ENCODE measurements around the gene UCK2.
"Not testable (repeated sequence)": the region's sequence is repeated elsewhere in the genome, so short reads cannot be mapped to it uniquely, and the experiment has no call there.

Gene UCK2

GRCh38 chr1:165827268-165828102 lies at the start of gene UCK2:
Gene UCK2 (plus strand): TSS chr1:165827614. CDS start chr1:165827834, 220 bp downstream.
- DNase-seq: peak; percentile 53

DNA sequence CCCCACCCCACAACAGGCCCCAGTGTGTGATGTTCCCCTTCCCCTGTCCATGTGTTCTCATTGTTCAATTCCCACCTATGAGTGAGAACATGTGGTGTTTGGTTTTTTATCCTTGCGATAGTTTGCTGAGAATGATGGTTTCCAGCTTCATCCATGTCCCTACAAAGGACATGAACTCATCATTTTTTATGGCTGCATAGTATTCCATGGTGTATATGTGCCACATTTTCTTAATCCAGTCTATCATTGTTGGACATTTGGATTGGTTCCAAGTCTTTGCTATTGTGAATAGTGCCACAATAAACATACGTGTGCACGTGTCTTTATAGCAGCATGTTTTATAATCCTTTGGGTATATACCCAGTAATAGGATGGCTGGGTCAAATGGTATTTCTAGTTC lies 49.2 kb upstream of the UCK2 start:
- DNase-seq: not testable (repeated sequence)

DNA sequence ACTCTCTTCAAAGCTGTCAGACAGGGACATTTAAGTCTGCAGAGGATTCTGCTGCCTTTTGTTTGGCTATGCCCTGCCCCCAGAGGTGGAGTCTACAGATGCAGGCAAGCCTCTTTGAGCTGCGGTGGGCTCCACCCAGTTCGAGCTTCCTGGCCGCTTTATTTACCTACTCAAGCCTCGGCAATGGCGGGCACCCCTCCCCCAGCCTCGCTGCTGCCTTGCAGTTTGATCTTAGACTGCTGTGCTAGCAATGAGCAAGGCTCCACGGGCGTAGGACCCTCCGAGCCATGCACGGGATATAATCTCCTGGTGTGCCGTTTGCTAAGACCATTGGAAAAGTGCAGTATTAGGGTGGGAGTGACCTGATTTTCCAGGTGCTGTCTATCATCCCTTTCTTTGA lies 43.9 kb upstream of the UCK2 start:
- not testable (repeated sequence) for DNase-seq

DNA sequence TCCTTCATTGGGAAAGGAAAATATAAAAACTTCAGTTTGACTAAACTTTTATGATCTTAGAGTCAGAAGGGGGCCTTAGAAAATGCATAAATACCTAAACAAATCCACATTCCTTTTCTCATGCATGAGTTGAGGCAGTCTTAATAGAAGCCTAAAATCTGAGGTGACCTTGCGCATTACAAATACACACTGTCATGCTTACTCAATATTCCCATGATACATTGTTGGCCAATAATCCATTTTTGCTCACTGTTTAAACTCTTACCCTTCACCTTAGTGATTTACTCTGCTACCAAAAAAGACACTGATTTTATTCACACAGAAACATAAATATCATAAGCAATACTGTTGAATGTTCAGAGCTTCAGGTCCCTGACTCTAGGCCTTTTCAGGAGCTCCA lies 39.7 kb upstream of the UCK2 start:
- DNase-seq: no peak

DNA sequence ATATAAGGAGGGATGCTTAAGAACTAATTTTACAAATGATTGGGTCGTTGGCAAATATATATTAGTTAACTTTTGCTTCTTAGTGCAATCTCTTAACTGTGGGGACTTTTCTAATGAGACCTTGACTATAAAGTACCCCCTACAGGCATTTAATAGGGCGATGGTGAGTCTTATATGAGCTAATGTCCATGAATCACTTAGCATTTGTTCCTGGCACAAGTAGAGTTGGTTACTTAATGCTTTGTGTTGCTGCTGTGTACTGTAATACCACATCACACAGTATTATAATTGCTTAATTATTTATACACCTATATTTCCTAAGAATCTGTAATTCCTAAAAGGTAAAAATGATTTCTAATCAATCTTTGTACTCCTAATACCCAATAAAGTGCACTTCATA lies 33.5 kb upstream of the UCK2 start:
- no peak for DNase-seq

GRCh38 chr1:165795894-165796293 lies 31.5 kb upstream of the UCK2 start:
- DNase-seq: no peak

DNA sequence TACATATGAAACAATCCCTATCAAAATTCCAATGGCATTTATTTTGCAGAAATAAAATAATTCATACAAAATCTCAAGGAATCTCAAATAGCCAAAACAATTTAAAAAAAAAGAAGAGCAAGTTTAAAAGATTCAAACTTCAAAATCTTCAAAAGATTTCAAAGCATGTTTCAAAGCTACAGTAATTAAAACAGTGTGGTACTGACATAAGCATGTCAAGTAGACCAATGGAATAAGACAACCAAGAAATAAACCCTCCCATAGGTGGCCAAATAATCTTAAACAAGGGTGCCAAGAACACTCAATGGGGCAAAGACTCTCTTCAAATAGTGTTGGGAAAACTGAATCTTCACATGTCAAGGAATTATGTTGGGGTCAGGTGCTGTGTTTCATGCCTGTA lies 28.0 kb upstream of the UCK2 start:
- no peak for DNase-seq

DNA sequence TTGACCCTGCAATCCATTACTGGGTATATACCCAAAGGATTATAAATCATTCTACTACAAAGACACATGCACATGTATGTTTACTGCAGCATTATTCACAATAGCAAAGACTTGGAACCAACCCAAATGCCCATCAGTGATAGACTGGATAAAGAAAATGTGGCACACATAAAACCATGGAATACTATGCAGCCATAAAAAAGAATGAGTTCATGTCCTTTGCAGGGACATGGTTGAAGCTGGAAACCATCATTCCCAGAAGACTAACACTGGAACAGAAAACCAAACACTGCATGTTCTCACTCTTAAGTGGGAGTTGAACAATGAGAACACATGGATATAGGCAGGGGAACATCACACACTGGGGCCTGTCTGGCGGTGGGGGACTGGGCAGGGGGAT lies 22.9 kb upstream of the UCK2 start:
- DNase-seq: not testable (repeated sequence)

DNA sequence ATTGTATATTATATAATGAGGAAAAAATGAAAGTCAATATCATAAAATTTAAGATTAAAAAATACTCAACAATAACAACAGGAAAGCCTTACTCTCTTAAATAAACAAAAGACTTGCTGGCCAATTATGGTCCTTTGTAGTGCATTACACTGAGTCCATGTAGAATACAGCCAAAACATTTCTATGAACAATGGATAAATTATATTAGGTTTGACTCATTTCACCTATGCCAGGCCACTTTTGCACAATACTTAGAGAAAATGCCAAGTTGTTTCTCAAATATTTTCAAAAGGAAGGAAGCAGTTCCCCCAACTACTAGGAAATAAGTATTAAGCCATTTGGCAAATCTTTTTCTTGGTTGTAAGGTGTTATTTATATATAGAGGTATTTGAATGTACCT lies 19.8 kb upstream of the UCK2 start:
- DNase-seq: no peak

DNA sequence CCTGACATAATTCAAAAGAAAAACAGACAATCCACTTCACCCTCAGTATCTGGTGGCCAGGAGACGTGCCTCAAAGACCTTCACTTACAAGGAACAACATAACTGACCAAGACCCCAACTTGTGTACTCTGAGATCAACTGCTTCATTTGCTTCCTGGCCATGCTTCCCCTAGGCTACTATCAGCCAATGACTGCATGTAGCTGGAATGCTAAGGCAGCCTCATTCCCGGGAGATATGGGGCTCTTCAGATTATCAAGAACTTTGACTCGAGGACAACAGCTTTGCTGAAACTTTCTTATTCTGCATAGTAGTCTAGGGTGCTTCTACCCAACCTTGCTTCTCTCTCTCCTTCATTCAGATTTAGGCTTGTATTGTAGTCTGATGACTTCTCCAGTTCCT lies 11.7 kb upstream of the UCK2 start:
- DNase-seq: no peak

GRCh38 chr1:165816157-165816556 lies 11.3 kb upstream of the UCK2 start:
- no peak for DNase-seq

- no peak for DNase-seq
These were observed 10.5 kb upstream of the UCK2 start for GRCh38 chr1:165816826-165817497.

DNA sequence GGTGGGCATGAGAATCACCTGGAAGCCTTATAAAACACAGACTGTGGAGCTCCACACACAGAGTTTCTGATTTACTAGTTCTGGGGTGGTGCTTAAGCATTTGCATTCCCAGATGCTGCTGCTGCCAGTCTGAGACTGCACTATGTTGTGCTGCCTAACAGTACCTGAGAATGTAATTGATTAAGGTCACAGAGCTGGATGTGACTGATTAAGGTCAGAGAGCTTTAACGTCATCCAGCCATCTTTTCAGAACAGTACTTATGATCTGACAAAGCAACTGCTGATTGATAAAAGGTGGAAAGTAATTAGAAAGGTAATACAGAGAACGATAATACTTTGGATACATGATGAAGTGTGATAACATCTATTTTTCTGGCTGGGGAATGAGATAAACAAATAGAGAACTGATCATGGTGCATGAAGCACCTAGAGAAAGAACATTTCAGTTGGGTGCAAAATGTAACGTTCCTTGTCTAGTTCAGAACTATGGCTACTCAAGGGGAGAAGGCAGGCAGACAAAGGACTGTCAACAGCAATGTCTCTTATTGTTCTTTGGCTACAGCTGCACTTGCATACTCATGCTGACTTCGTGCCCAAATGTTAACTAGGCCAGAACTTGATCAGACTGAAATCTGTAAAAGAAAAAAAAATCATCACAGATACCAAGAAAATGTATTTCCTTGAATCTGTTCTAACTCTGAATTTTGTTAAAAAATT lies 3.7 kb upstream of the UCK2 start:
- DNase-seq: no peak

- no peak for DNase-seq
These were observed 3.2 kb upstream of the UCK2 start for GRCh38 chr1:165824269-165824643.

GRCh38 chr1:165826565-165827267 lies 698 bp upstream of the UCK2 start:
- DNase-seq: no peak

DNA sequence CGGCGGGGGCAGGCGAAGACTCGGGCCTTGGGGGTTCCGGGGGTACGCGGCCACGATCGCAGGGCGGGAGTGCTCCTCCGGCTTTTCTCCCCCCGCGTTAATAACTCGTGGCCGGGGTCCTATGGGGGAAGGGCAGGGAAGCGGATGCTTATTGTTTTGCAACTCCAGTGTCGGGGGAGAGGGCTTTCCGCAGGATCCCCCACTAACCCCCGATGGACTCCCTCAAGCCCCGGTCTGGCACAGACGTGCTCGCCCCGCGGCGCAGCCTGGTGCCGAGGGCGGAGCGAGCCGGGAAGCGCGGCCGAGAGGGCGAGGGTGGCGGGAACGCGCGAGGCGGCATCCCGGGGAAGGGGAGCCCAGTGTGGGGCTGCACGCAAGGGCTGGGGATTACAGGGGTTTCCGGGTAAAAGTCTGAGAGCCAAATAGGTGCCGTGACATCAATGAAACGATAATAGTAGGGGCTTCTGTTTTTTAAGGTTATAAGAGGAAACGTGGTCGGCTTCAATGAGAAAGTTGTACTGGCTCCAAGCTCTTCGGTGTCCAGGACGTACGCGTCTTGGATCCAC lies 772 bp downstream of the UCK2 start:
- peak; percentile 52 for DNase-seq

GRCh38 chr1:165828669-165829329 lies 1.4 kb downstream of the UCK2 start:
- peak; percentile 41 for DNase-seq

- no peak for DNase-seq
These were observed 2.5 kb downstream of the UCK2 start for GRCh38 chr1:165829888-165830287.

- DNase-seq: no peak
These were observed 3.7 kb downstream of the UCK2 start for GRCh38 chr1:165831146-165831545.

GRCh38 chr1:165832902-165833301 lies 5.5 kb downstream of the UCK2 start:
- no peak for DNase-seq

DNA sequence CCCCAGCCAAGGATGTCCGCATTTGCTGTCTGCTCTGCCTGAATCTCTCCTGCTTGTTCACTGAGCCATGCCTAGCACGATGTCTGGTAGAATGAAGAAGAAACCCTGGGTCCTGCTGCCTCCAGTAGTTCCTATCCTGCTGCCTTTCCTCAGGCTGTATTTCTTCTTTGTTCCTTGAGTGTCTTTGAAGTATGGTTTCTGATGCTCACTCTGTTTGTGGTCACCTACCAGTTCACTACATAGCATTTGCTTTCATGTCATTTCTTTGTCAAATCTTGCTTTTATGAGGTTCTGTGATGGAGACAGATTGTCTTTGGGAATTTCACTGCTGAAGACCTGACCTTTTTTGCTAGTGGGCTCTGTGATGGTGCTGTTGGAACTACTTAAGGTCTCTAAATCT lies 5.9 kb downstream of the UCK2 start:
- no peak for DNase-seq

DNA sequence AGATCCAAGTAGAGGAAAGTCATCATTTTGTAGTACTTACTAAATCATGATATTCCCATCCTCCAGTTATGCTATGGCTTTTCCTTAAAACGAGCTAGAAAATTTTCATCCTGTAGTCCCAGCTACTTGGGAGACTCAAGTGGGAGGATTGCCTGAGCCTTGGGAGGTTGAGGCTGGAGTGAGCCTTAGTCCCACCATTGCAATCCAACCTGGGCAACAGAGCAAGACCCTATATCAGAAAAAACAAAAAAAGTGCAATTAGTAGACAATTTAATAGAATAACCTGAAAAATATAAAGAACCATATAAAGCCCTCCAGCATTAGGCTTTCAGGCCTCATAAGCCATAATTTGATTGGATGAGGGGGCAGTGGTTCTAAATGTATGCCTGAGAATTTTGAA lies 6.8 kb downstream of the UCK2 start:
- no peak for DNase-seq

All from GF-D8 (cell line).